Peyer's patch (tissue), 4 donors: ENCODE measurements around the gene GPR158.
"Not testable (repeated sequence)": the region's sequence is repeated elsewhere in the genome, so short reads cannot be mapped to it uniquely, and the experiment has no call there.

Experiments used
- POLR2A ChIP-seq, 2 donors: fragments of 450-650 bp; IDR thresholded peaks; one replicate each; pipeline ENCODE4 v1.5.1; 2017; ENCODE audit warnings: antibody characterized with exemption in 2 of 2, mild to moderate bottlenecking in 2 of 2, moderate library complexity in 2 of 2
- TF ChIP-seq, protein P1 (sequence below), 6 experiments: fragments of 450-650 bp in 4 of 6; fragments of 200-600 bp in 2 of 6; sonication (generic) in 1 of 6; IDR thresholded peaks; one replicate each; pipeline ENCODE4 v1.5.1; 2017 to 2019; ENCODE audit warnings: antibody characterized with exemption in 6 of 6, mild to moderate bottlenecking in 3 of 6, moderate library complexity in 1 of 6

DNA sequence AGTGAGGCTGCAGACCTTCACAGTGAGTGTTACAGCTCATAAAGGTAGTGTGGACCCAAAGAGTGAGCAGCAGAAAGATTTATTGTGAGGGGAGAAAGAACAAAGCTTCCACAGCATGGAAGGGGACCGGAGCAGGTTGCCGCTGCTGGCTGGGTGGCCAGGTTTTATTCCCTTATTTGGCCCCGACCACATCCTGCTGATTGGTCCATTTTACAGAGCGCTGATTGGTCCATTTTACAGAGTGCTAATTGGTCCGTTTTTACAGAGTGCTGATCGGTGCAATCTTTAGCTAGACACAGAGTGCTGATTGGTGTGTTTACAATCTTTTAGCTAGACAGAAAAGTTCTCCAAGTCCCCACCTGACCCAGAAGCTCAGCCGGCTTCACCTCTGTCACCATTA, 11.3 kb upstream of the GPR158 start:
- TF ChIP-seq, protein P1, sequence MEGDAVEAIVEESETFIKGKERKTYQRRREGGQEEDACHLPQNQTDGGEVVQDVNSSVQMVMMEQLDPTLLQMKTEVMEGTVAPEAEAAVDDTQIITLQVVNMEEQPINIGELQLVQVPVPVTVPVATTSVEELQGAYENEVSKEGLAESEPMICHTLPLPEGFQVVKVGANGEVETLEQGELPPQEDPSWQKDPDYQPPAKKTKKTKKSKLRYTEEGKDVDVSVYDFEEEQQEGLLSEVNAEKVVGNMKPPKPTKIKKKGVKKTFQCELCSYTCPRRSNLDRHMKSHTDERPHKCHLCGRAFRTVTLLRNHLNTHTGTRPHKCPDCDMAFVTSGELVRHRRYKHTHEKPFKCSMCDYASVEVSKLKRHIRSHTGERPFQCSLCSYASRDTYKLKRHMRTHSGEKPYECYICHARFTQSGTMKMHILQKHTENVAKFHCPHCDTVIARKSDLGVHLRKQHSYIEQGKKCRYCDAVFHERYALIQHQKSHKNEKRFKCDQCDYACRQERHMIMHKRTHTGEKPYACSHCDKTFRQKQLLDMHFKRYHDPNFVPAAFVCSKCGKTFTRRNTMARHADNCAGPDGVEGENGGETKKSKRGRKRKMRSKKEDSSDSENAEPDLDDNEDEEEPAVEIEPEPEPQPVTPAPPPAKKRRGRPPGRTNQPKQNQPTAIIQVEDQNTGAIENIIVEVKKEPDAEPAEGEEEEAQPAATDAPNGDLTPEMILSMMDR (IDR thresholded peaks at IDR 0.05) = not testable (repeated sequence)
- TF ChIP-seq POLR2A (IDR thresholded peaks at IDR 0.05) = not testable (repeated sequence)
